Occipital lobe (tissue), 2 donors: Measurements from ENCODE around the gene NSMF. TPM values are rescaled to one million over a fixed set of nuclear protein-coding genes. Genes with fewer than 3 reads are reported as not detected.
"Not testable (repeated sequence)": the region's sequence is repeated elsewhere in the genome, so short reads cannot be mapped to it uniquely, and the experiment has no call there.

Experiments used
- DNase-seq: peaks from one replicate; lab custom pipeline; 2025; lab: John Stamatoyannopoulos, UW
- total RNA-seq: library from RNA; depleted of rRNA; stranded (reverse); fragments of >200 nt; gene quantifications from one replicate; pipeline ENCODE4 v1.2.3, GENCODE V29; 2014

The NSMF gene
- total RNA-seq, 1 donor from 2014 or later: 35.7 TPM

- no peak for DNase-seq
These were observed 18.9 kb upstream of the NSMF start for GRCh38 chr9:137477778-137478612.

GRCh38 chr9:137476856-137477255, 17.7 kb upstream of the NSMF start:
- DNase-seq: no peak

- no peak for DNase-seq
These were observed 16.5 kb upstream of the NSMF start for GRCh38 chr9:137475666-137476065.

GRCh38 chr9:137474271-137474670, 15.1 kb upstream of the NSMF start:
- DNase-seq: no peak

GRCh38 chr9:137470785-137471184, 11.7 kb upstream of the NSMF start:
- no peak for DNase-seq

- no peak for DNase-seq
These were observed 8.8 kb upstream of the NSMF start for GRCh38 chr9:137467896-137468295.

- no peak for DNase-seq
These were observed 8.0 kb upstream of the NSMF start for GRCh38 chr9:137467161-137467581.

- DNase-seq: not testable (repeated sequence)
These were observed 7.4 kb upstream of the NSMF start for GRCh38 chr9:137466389-137467085.

GRCh38 chr9:137465720-137466388, 6.7 kb upstream of the NSMF start:
- no peak for DNase-seq

GRCh38 chr9:137465000-137465719, 6.0 kb upstream of the NSMF start:
- DNase-seq: no peak

- no peak for DNase-seq
These were observed 5.3 kb upstream of the NSMF start for GRCh38 chr9:137464291-137464999.

GRCh38 chr9:137463931-137464290, 4.8 kb upstream of the NSMF start:
- no peak for DNase-seq

GRCh38 chr9:137462986-137463930, 4.1 kb upstream of the NSMF start:
- no peak for DNase-seq

- no peak for DNase-seq
These were observed 3.4 kb upstream of the NSMF start for GRCh38 chr9:137462396-137462985.

- DNase-seq: no peak
These were observed 2.7 kb upstream of the NSMF start for GRCh38 chr9:137461663-137462395.

- no peak for DNase-seq
These were observed 2.2 kb upstream of the NSMF start for GRCh38 chr9:137461316-137461662.

GRCh38 chr9:137460363-137461315, 1.5 kb upstream of the NSMF start:
- no peak for DNase-seq
